Measurements from ENCODE around the gene WDFY4. TPM values are rescaled to one million over a fixed set of nuclear protein-coding genes. Genes with fewer than 3 reads are reported as not detected.
A peak's percentile ranks its signal among the peaks of the same experiment; 100 is the strongest.

WDFY4 gene
- total RNA-seq, 1 donor from 2014 or later = 1.6 TPM

GRCh38 chr10:48683424-48683823, 1.2 kb upstream of the WDFY4 start:
- ATAC-seq (no peak), DNase-seq (no peak)
- intact Hi-C loops (cut with micrococcal nuclease) = no loop called here

GRCh38 chr10:48683868-48684267, 805 bp upstream of the WDFY4 start:
- ATAC-seq = no peak
- intact Hi-C loops (cut with micrococcal nuclease) = no loop called here
- no peak for DNase-seq

DNA sequence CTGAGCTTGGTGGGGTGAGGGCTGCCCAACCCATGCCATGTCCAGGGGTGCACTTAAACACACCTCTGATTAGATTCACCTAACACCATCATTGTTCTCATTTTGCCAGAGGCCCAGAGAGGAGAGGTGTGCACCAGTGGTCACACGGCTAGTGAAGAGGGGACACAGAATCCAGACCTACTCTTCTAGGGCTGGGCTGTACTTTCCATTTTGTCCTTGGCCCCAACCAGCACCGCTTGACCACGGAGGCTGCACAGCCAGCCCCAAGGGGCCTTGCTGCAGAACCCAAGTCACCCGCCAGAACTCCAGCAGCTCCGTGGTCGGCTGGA, 246 bp upstream of the WDFY4 start:
- DNase-seq = no peak
- intact Hi-C loops (cut with micrococcal nuclease) = no loop called here
- no peak for ATAC-seq

DNA sequence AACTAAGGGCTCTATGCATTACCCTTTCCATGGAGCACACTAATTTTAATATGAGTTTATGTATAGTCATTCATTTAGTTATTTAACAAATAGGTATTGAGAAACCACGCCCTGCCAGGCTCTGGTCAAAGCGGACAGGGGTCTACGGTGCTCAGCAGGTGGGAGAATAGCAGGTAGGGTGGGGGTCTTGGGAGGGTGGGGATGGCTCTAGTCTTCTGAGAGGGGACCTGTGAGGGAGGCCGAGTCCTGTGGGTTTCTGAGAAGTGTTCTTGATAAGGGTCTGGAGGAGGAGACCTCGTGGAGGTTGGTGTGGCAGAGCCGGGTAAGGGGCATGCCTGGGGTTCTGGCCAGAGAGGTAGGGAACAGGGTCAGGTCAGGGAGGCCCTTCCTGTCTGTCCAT, 1.1 kb downstream of the WDFY4 start:
- intact Hi-C loops (cut with micrococcal nuclease) = no loop called here
- ATAC-seq (no peak), DNase-seq (no peak)

GRCh38 chr10:48690791-48691660, 6.4 kb downstream of the WDFY4 start:
- intact Hi-C loops (cut with micrococcal nuclease) = no loop called here
- DNase-seq = no peak
- no peak for ATAC-seq

GRCh38 chr10:48691812-48692528, 7.3 kb downstream of the WDFY4 start:
- intact Hi-C loops (cut with micrococcal nuclease) = no loop called here
- ATAC-seq = no peak
- no peak for DNase-seq

DNA sequence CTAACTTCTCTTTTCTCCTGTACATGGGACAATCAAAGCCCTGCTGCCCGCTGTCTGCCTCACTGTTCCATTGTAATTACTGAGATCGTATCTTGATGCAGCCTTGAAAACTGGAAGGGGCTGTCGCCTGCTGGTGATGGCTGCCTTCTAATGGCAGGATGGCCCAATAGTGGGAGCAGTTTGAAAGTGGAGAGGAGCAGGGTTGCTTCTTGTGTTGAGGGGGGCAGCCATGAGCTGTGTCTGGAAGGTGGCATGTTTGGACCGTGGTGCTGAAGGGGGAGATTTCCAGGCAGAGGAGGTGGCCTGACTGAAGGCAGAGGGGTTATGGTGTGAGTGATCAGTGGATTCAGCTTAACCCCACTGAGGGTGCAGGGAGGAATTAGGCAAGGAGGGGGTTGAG, 8.1 kb downstream of the WDFY4 start:
- intact Hi-C loops (cut with micrococcal nuclease) = no loop called here
- DNase-seq (no peak), ATAC-seq (no peak)

DNA sequence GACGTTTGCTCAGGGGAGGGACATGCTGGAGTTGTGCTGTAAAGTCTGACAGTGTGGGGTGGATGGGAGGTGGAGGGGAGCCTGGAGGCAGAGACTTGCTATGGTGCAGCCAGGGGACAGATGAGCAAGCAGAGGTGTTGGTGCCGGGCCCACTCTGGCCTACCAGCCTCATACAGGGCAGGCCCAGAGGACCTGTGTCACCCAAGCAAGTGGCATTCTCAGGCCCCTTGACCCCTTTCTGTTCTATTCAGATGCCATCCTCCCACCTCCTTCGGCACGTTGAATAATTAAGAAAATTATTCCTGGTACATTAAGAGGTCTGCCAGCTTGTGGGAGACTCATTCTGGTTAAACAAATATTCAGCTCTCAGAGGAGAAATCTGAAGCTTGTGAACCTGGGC, 8.5 kb downstream of the WDFY4 start:
- no peak for DNase-seq
- ATAC-seq = no peak
- intact Hi-C loops (cut with micrococcal nuclease) = no loop called here

GRCh38 chr10:48694371-48695030, 9.8 kb downstream of the WDFY4 start:
- no peak for ATAC-seq
- intact Hi-C loops (cut with micrococcal nuclease) = no loop called here
- DNase-seq = no peak

- no peak for DNase-seq
- no peak for ATAC-seq
- intact Hi-C loops (cut with micrococcal nuclease) = no loop called here
Observed at GRCh38 chr10:48695636-48696534, 11.2 kb downstream of the WDFY4 start.

DNA sequence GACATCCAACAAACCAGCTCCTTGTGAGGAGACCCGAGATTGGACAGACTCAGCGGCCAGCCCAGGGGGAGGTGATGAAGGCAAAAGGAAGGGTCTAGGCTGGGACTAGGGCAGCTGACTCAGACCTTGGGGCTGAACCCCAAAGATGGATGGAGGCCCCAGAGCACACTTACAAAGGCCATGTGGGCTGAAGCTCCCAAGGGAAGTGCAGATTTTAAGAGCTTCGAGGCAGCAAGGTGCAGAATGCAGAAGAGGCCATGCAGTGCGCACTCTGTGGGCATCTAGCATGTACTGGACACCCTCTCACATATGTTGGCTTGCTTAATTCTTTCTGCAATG, 11.8 kb downstream of the WDFY4 start:
- no peak for ATAC-seq
- no peak for DNase-seq
- intact Hi-C loops (cut with micrococcal nuclease) = no loop called here

DNA sequence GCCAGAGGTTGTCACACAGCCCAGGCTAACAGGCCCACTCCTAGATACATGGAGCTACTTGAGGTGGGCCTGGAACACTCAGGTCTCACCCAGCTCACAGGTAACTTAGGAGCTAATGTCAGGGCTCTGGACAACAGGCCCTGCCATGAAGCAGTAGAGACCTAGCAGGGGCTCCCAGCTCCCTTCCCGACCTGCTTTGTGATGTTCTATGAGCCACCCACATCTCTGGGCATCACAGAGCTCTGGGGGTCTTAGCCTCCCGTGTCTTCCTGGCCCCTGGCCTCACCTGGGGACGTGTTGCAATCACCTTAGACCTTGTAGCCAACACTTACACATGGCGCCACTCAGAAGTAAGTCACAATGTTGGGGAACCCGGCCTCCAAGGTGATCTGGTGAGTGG, 12.4 kb downstream of the WDFY4 start:
- DNase-seq (no peak), ATAC-seq (no peak)
- intact Hi-C loops (cut with micrococcal nuclease) = no loop called here

- DNase-seq = peak; percentile 42
- peak; percentile 82 for ATAC-seq
Observed at GRCh38 chr10:48697821-48698764, 13.4 kb downstream of the WDFY4 start.

GRCh38 chr10:48699011-48699627, 14.4 kb downstream of the WDFY4 start:
- DNase-seq = no peak
- intact Hi-C loops (cut with micrococcal nuclease) = no loop called here
- peak; percentile 21 for ATAC-seq

More at GRCh38 chr10:48697821-48698764, 13.4 kb downstream of the WDFY4 start:
- intact Hi-C loops (cut with micrococcal nuclease) = no loop called here

GRCh38 chr10:48700071-48700470, 15.4 kb downstream of the WDFY4 start:
- intact Hi-C loops (cut with micrococcal nuclease) = no loop called here
- DNase-seq (no peak), ATAC-seq (no peak)

GRCh38 chr10:48700493-48700892, 15.8 kb downstream of the WDFY4 start:
- intact Hi-C loops (cut with micrococcal nuclease) = no loop called here
- no peak for ATAC-seq
- DNase-seq = no peak

DNA sequence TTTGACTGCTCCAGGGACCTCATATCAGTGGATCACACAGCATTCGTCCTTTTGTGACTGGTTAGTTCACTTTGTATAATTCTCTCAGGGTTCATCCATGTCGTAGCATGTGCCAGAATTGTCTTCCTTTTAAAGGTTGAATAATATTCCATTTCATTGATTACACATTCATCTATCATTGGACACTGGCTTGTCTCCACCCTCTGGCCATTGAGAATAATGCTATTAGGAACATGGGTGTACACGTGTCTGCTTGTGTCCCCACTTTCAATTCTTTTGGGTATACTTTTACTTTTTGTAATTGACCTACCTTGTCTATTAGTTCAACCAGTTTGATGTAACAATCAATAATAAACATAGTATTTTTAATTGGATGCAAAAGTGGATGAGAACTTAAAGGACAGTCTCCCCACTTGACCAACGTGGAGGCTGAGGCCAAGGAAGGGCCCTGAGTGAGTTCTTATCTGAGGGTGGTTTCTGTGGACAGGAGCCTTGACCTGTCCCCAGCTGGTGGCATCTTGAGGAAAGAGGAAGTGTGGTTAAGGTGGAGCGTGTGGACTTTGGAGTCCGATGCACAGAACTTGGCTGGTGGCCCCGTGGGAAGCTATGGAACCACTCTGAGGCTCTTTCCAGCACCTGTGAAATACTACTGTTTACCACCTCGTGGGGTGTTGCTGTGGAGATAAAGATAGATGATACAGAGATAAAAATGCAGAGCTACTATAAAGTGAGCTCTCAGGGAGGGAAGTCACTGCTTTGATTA, 16.6 kb downstream of the WDFY4 start:
- ATAC-seq = no peak
- intact Hi-C loops (cut with micrococcal nuclease) = no loop called here
- DNase-seq = no peak
